ENCODE data around the gene L1CAM.

L1CAM gene, protein sequence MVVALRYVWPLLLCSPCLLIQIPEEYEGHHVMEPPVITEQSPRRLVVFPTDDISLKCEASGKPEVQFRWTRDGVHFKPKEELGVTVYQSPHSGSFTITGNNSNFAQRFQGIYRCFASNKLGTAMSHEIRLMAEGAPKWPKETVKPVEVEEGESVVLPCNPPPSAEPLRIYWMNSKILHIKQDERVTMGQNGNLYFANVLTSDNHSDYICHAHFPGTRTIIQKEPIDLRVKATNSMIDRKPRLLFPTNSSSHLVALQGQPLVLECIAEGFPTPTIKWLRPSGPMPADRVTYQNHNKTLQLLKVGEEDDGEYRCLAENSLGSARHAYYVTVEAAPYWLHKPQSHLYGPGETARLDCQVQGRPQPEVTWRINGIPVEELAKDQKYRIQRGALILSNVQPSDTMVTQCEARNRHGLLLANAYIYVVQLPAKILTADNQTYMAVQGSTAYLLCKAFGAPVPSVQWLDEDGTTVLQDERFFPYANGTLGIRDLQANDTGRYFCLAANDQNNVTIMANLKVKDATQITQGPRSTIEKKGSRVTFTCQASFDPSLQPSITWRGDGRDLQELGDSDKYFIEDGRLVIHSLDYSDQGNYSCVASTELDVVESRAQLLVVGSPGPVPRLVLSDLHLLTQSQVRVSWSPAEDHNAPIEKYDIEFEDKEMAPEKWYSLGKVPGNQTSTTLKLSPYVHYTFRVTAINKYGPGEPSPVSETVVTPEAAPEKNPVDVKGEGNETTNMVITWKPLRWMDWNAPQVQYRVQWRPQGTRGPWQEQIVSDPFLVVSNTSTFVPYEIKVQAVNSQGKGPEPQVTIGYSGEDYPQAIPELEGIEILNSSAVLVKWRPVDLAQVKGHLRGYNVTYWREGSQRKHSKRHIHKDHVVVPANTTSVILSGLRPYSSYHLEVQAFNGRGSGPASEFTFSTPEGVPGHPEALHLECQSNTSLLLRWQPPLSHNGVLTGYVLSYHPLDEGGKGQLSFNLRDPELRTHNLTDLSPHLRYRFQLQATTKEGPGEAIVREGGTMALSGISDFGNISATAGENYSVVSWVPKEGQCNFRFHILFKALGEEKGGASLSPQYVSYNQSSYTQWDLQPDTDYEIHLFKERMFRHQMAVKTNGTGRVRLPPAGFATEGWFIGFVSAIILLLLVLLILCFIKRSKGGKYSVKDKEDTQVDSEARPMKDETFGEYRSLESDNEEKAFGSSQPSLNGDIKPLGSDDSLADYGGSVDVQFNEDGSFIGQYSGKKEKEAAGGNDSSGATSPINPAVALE

DNA sequence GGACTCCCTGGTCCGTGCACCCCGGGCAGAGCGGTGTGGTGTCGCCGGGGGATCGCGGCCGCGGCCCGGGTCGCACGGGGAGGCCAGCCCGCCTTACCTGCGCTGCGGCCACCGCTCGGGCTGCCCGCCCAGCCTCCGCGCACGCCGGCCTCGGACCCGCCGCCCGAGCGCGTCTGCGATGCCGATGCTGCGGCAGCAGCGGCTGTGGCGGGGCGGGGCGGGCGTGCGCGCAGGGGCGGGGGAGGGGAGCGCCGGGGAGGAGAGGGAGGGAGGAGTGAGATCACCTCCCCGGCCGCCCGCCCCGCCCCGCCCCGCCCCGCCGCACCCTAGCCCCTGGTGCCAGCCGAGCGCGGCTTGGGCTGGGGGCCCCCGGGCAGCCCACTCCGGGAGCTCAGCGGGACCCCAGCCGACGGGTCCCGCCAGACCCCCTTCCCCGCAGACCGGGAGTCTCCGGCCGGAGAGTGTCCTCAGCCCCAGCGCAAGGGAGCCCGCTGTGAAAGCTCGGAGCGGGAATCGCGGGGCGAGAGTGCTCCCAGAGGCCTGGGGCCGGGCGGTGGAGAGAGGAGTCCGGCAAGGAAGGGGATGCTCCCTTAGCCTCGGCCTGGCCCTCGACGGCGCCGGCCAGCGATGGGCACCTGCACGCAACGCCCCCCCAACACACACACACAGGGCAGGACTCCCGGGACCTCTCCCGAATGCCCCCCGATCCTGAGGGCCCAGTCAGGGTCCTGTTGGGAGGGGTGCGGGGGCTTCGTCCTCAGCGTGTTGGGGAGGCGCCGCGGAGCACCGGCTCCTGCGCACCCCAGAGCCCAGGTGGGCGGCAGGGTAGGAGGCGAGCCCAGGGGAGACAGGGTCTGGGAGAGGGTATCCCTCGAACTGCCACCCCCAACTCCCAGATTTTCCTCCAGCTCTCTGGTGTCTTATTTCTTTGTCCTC is at the start of gene L1CAM:
Gene L1CAM (minus strand): TSS at position 206 of the 936 bp plus-strand sequence. CDS start 10,337 bp downstream, outside the sequence.
- no peak for DNase-seq

DNA sequence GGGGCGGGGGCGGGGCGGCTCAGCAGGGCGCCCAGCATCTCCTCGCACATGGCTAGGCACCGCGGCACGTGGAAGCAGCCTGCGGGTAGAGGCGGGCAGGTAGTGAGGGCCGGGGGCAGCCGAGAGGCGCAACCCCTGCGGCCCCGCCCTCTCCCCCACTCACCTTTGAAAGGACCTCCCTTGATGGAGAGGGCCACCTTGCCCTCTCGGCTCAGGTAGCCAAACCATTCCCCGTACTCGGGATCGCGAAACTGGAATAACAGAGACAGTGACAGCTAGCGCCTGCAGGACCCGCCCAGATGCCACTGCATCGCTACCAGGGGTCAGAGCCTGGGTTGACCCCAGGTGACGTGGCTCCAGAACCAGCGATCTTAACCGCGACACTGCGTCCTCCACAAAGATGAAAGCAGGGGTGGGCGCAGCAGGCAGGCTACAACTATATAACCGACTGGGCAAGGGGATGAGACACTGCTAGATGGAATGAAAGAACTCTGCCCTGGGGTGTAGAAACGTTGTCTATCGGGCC is 49.4 kb upstream of the L1CAM start:
- no peak for DNase-seq

DNA sequence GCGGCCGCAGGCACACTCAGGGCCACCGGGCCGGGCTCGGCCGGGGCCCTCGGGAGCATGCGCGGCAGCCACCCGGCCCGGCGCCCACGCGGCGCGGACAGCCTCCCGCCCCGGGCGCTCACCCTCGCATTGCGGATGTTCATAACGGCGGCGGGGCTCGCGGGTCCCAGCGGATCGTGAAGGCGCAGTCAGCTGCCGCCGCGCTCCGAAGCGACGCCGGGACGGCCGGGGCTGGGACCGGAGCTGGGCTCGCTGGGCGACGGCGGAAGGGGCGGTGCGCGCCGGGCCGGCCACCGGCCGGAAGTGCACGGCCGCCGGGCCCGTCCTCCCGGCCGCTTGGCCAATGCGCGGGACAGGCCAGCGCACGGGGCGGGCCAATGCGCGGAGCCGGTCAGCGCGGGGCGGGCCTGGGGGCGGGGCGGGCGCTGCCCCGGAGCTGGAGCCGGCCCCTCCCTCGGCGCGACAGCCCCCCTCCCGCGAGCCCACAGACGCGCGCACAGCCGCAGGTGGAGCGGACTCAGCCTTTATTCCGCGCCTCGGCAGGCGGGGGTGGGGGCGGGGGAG is 48.9 kb upstream of the L1CAM start, which contains the start of gene NAA10:
Gene NAA10 (minus strand): TSS at position 276 of the 564 bp plus-strand sequence. CDS start 133 bp downstream, at position 143.
- DNase-seq: peak; percentile 7

DNA sequence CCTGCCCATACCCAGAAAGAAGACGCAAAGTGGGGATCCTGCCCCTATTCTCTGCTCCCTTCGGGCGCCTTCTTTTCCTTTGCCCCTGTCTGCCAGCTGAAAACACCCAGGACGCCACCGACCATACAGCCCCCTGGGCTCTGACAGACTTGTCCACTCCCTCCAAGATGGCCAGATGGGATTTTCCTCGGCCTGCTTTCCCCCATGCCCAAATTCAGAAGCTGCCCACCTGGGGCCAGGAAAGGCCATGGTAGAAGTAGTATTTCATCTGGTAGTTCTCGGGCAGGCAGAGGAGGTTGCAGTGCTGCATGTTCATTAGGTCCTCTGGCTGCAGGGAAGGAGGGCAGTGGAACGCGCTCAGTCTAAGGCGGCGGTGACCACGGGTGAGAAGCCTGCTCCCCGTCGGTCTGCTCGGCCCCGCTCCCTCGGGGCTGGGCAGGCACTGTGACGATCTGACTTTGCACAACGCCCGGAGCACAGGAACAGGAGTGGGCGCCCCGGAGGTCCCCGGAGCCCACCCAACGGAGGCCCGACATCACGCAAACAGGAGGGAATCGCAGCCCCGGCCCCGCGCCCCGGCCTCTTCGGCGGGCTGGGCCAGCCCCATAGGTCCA is 48.3 kb upstream of the L1CAM start:
- no peak for DNase-seq

DNA sequence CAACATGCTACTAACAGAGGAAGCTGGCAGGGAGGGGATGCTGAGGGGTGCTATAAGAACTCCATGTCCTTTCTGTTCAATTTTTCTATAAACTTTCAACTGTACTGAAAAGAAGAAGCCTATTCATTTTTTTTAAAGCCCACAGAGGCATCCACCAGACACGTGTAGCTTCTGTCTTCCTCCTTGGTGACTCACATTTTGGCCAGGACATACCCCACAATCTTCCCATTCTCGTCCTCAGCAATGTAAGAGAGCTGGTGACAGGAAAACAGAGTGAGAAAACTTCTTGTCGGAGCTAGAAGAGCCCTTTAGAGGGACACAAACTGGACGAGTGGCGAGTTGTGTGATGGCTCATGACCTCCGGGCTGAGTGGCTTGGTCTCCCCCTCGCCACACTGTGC is 47.8 kb upstream of the L1CAM start:
- no peak for DNase-seq

DNA sequence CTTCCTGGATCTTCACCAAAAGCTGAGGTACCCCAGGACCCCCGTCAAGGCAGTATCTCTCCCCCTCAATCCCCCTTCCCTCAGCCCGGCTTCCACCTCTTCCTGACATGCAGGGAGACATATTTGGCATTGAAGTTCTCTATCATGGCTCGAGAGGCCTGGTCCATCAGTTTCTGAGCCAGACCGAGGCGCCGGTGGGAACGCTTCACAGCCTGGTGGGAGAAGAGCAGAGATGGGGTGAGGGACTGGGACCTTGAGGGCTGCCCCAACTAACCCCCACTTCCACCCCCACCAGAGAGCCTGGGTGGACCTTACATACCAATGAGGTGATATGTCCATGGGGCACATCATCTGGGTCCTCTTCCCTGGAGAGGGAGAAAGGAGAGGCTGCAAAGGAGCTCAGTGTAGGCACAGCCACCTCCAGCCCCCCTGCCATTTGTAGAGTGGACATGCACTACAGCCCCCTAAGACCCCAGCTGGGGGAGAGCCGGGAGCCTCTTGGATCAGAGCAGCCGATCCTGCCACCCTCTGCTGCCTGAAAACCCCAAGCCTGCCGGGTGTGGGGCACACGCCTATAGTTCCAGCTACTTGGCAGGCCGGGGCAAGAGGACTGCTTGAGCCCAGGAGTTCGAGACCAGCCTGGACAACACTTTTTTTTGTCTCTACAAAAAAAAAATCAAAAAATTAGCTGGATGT is 46.4 kb upstream of the L1CAM start:
- no peak for DNase-seq

DNA sequence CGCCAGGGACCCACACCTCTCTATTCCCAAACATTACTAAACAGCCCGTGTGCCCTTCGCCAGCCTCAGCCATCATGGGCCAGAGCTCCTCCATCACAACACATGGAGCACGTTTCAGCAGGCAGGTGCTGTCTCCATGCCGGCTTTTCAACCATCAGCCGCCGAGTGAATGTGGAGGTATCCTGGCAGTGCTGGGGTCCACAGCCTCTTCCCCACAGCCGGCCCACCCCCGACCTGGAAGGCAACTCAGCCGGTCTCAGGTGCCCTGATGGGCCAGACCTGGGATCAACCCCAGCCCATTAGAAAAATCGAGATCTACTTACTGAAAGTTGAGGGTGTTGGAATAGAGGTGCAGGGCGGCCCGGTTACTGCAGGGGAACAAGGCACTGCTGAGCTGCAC is 45.8 kb upstream of the L1CAM start:
- no peak for DNase-seq

DNA sequence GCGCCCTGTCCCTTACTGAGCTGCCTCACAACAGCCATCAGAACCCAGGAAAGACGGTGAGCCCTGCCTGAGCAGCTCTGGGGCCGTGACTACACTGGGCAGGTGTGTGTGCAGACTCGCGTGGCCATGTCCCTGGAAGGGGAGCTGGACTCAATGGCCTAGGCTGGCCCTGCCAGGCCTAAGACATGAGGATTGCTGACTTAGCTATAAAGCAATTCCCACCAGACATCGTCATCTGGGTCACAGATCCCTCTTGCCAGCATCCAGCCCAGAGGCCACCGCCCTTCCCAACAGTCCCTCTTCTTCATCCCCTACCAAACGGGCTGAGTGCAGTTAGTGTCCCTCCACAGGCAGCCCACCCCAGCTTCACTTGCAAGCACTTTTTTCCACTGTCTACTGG is 45.2 kb upstream of the L1CAM start:
- DNase-seq: no peak

DNA sequence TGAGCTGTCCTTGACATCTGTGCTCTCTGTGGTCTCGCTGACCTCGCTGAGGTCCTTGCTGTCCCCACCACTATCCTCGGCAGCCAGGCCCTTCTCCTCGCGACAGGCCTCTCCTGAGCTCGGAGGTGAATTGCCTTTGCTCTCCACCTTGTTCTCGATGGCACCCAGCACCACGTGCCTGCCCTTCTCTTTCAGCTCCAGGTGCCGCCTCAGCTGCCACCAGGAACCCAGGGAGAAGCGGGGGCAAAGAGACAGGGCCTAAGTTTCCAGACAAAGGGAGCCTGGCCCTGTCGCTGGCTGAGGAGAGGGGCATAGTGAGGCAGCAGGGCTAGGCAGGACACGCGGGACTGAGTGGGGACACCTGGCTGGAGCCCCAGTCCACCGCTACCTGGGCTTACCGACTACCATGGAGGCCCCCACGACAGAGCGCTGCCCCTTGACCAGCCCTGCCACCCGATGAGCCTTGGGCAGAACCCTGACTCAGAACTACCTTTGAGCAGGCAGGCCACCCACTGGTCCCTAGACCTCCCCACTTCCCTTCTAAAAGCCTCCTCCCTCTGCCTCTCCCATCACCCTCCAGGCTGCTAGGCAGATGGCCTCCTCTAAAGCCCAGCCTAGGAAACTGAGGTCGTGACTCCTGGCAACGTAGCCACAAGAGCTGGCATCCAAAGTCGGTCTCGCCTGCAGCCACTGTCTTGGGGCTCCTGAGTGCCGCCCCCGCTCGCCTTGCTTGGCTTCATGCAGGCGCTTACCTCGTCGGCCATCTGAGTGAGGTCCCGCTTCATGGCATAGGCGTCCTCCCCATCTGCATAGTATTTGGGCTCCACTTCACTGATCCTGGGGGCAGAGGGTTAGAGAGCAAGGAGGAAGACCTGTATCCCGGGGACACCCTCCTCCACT is 44.3 kb upstream of the L1CAM start:
- DNase-seq: no peak

DNA sequence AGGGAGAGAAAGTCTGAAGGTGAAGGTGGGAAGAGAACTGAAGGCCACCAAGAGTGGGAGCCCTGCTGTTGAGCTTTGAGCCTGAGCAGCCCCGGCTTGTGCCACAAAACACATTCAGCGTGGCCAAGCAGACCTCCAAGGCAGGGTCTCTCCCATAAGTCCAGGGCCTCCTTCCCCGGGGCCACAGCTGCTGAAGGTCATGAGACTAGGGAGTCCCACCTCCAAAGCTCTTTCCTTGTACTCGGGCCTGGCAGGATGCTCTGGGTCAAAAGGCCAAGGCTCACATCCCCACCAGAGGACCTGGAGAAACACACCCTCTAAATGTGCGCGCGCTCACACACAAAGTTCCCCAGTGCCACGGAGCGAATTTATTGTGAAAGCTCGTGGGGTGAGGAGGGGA is 43.6 kb upstream of the L1CAM start:
- DNase-seq: no peak

DNA sequence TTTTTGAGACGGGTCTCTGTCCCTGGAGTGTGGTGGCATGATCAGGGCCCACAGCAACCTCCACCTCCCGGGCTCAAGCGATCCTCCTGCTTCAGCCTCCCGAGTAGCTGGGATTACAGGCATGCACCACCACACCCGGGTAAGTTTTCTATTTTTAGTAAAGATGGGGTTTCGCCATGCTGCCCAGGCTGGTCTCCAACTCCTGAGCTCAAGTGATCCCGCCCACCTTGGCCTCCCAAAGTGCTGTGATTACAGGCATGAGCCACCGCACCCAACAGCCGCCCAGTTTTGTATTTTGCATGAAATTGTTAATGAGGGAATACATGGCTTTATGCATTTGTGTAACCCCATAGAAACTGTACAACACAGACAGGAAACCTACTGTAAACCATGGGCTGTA is 42.9 kb upstream of the L1CAM start:
- DNase-seq: no peak

DNA sequence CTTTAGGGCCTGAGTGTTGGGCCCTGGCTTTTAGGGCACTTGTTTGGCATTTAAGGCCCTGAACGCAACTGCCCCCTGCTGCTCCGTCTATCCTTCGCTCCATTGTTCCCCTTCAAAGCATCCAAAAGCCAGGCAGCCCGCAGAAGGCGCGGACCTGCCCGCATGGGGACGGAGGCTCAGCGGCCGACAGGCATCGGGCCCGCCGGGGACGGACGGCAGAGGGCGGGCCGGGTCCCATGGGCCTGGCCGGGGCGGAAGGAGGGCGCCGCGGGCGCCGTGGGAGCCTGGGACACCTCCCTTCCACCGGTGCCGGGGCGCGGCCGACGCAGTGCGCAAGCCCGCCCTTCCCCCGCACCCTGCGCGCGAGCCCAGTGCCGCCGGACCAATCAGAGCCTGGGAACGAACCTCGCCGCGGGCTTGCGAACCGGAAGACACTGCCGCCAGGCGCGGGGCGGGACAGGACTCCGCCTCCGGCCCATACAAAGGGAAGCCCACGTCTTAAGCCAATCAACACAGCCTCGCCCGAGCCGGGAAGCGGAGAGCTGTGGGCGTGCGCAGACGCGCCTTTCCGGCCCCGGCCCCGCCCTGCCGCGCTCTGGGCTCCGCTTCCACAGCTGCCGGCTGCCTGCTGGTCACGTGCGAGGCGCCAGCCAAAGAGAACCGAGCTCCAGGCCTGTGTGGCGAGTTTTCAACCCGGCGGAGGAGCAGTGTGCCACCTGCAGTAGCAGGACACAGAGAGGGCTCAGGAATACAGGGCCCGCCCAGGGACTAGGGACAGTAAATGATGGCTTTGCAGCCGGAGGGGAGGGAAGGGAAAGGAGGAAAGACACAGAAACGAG is 42.2 kb upstream of the L1CAM start:
- peak; percentile 78 for DNase-seq

DNA sequence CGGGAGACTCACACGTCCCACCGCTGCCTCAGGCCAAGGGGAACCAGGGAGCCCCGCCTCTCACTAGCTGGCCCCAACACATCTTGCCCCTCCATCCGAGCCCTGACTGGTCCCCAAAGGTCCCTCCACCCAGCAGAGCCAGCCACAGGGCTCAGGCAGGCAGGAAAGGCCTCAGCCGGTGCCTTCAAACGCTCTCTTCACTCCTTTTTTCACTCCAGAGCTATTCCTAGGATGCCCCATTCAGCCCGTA is 41.6 kb upstream of the L1CAM start:
- DNase-seq: no peak

DNA sequence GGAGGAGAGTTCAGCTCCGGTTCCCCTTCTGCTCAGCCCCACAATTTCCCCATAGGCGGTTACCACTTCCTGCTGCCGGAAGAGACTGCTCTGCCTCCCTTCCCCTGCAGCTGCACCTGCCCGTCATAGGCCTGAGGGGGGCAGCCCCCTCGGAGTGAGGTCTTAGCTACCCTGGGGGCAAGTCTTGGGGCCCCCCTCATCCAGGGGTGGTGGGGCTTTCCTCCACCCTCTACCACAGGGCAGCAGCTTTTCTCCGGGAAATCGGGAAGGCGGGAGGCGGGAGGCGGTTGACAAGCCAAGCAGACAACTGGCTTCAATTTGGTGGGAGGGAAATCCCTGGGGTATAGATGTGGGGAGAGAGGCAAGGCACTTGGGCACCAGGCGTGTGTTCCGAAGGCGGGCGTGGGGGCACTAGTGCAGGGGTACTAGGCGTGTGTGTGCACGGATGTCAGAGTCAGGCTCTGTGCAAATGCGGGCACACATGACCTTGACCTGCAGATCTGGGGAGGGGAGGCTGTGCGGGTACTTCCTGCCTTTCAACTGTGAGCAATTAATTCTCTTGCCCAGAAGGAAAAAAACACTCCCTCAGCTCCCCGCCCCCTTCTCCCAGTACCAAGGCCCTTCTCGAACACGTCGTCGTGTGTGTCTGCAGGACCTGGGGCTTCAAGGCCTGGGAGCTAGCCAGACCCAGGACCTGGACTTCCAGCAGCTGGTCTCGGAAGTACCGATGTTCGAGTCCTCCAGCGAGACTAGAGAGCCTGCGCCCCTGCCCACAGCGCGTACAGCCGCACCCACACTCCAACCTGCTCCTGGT is 41.1 kb upstream of the L1CAM start:
- DNase-seq: peak; percentile 13

DNA sequence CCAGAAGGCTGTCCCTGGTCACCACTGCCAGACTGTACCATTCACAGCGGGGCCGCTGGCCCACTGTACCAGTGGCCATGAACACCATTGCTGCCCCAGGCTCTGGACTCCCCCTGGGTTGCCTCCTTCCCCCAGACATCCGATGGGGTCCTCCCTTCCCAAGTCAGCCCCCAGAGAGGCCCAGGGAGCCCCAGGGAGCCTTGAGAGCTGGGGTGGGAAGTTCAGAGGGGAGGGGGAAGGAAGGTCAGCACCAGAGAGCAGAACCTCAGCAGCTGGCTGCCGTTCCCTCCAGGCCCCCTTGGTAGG is 40.5 kb upstream of the L1CAM start:
- DNase-seq: no peak

DNA sequence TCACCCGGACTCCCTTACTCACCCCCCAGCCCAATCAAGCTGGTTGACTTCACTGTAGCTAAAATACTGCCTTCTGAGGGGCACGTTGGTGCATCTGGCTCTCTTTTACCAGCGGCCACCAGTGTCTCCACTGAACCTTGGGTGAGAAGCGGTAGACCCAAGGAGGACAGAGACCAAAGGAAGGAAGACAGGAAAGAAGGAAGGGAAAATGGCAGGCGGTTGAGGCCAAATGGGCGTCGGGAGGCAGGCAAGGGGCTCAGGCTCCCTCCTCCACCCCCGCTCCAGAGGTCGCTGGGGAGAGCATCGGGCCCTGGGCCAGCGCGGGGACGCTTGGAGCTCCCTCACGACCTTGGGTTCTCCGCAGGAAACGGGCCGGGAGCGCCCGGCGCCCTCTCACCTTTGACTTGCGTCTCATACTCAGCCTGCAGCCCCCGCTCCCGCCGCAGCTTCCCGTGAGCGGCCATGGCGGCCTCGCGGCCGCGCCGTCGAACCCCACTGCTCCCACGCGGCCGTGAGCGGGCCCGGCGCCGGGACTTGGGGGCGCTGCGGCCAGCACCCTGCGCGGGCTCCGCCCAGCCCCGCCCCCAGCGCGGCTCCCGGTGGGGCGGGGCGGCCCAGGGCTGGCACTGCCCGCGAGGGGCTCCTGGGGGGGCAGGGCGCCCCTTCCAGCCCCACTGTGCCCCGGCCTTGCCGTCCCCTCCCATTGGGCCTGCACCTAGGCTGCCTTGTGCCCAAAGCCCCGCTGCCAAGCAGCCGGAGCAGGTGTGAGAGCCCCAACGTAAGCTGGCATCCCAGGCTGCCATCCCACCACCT is 40.0 kb upstream of the L1CAM start, which contains the start of gene ARHGAP4:
Gene ARHGAP4 (minus strand): TSS at position 526 of the 813 bp plus-strand sequence. CDS start 62 bp downstream, at position 464.
- no peak for DNase-seq

DNA sequence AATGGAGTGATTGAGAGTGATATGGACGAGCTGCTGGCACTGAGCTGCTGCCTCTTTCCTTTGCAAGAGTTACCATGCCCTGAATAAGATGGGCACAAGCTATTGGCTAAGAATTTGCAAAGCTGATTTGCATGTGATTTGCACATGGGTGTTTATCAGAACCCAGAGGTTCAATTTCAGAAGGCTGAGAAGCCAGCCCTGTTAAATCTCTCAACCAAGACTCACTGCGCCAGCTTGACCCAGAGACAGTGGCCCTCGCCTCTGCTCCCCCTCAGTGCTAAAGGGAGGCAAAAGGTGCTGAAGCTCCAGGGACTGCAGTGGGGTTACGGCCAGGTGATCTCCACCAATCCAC is 39.4 kb upstream of the L1CAM start:
- no peak for DNase-seq
